Endothelial cell of umbilical vein (primary cell): ENCODE data around the gene P4HB. TPM values are rescaled to one million over a fixed set of nuclear protein-coding genes. Genes with fewer than 3 reads are reported as not detected.

Experiments
- BruUV-seq: library from RNA; stranded (reverse); fragments of 400-500 nt; replicated peaks from 2 replicates; lab custom pipeline; 2021; lab: Mats Ljungman, UMichigan
- CTCF ChIA-PET: fragments of 300-600, 350-600 bp; sonication (Branson Sonifier 250); formaldehyde crosslinking; loops from one replicate; lab custom pipeline; 2021; ENCODE audit warnings: antibody characterized with exemption, inconsistent platforms; lab: Charles Lee
- POLR2A ChIA-PET: fragments of 300-600, 350-600 bp; sonication (Branson Sonifier 250); formaldehyde crosslinking; loops from one replicate; lab custom pipeline; 2021; ENCODE audit warnings: antibody characterized with exemption, inconsistent platforms; lab: Charles Lee
- DNase-seq: peaks from one replicate; pipeline ENCODE4 v3.0.0-alpha.2; 2011; ENCODE audit warnings: low read depth, low spot score
- FAIRE-seq: peaks from 2 replicates; lab custom pipeline; 2011; peaks lifted over from hg19 to GRCh38; lab: Jason Lieb, UNC
- H2AFZ ChIP-seq: 2 replicates; pipeline ENCODE4 v1.6.0; 2012; ENCODE audit warnings: low read depth, low read length, control low read depth, inconsistent platforms
- H3K27ac ChIP-seq: 2 replicates; pipeline ENCODE4 v1.5.1; 2011; ENCODE audit warnings: low read depth, mild to moderate bottlenecking, control low read depth, low read length, moderate library complexity; ENCODE audit not compliant: insufficient read depth
- H3K27me3 ChIP-seq, 2 experiments: 2 replicates each; pipeline versions ENCODE4 v1.6.0 to v1.6.1; 2011; ENCODE audit warnings: low read length in 2 of 2, mixed read lengths in 1 of 2; ENCODE audit not compliant: control insufficient read depth in 2 of 2, insufficient read depth in 2 of 2
- H3K36me3 ChIP-seq, 2 experiments: 2 replicates in 1 of 2; 3 replicates in 1 of 2; pipeline ENCODE4 v1.5.1; 2011; ENCODE audit warnings: low read length in 2 of 2, mild to moderate bottlenecking in 1 of 2, moderate library complexity in 1 of 2; ENCODE audit not compliant: control insufficient read depth in 2 of 2, insufficient read depth in 2 of 2; ENCODE audit errors: extremely low read depth in 1 of 2
- H3K4me1 ChIP-seq: 3 replicates; pipeline ENCODE4 v1.5.1; 2011; ENCODE audit warnings: mild to moderate bottlenecking, low read length; ENCODE audit not compliant: control insufficient read depth, insufficient read depth; ENCODE audit errors: extremely low read depth
- H3K4me2 ChIP-seq: 2 replicates; pipeline ENCODE4 v1.6.1; 2011; ENCODE audit warnings: low read length, control low read depth, mixed read lengths; ENCODE audit not compliant: insufficient read depth
- H3K4me3 ChIP-seq, 3 experiments: fragments of 200-600 bp in 1 of 3; sonication (generic), shearing (Covaris generic) in 1 of 3; replicated peaks in 1 of 3; 2 replicates each; pipeline ENCODE4 v1.5.1; 2011 to 2016; ENCODE audit warnings: control low read depth in 3 of 3, low read length in 3 of 3, mild to moderate bottlenecking in 2 of 3, inconsistent platforms in 1 of 3, low read depth in 1 of 3, moderate library complexity in 1 of 3; ENCODE audit not compliant: insufficient read depth in 1 of 3
- H3K79me2 ChIP-seq: 2 replicates; pipeline ENCODE4 v1.6.0; 2012; ENCODE audit warnings: low read length, inconsistent platforms; ENCODE audit not compliant: control insufficient read depth, insufficient read depth
- H3K9ac ChIP-seq: replicated peaks from 2 replicates; pipeline ENCODE3; 2011; ENCODE audit warnings: low read length, control low read depth; ENCODE audit not compliant: insufficient read depth; ENCODE audit errors: extremely low read depth
- H3K9me1 ChIP-seq: replicated peaks from 3 replicates; pipeline ENCODE4 v1.6.0; 2011; ENCODE audit warnings: mild to moderate bottlenecking, low read length; ENCODE audit not compliant: control insufficient read depth, insufficient read depth; ENCODE audit errors: extremely low read depth
- H3K9me3 ChIP-seq: replicated peaks from 2 replicates; pipeline ENCODE4 v1.5.1; 2012; ENCODE audit warnings: low read length, inconsistent platforms; ENCODE audit not compliant: control insufficient read depth, insufficient read depth
- H4K20me1 ChIP-seq: replicated peaks from 2 replicates; pipeline ENCODE3; 2011; ENCODE audit warnings: mild to moderate bottlenecking, low read length; ENCODE audit not compliant: control insufficient read depth, insufficient read depth; ENCODE audit errors: extremely low read depth
- EZH2 ChIP-seq: IDR thresholded peaks from 2 replicates; pipeline ENCODE4 v1.6.1; 2012; ENCODE audit warnings: borderline replicate concordance, low read depth, mild to moderate bottlenecking, moderate library complexity, low read length, inconsistent platforms; ENCODE audit not compliant: severe bottlenecking
- FOS ChIP-seq: IDR thresholded peaks from 2 replicates; pipeline ENCODE4 v1.6.1; 2011; ENCODE audit warnings: mild to moderate bottlenecking, low read length, moderate library complexity, borderline replicate concordance; ENCODE audit not compliant: insufficient read depth
- GATA2 ChIP-seq: IDR thresholded peaks from 2 replicates; pipeline ENCODE4 v1.7.0; 2011; ENCODE audit warnings: low read depth, mild to moderate bottlenecking, moderate library complexity, mixed read lengths, low read length; ENCODE audit not compliant: insufficient read length, insufficient read depth
- JUN ChIP-seq: IDR thresholded peaks from 2 replicates; pipeline ENCODE4 v1.6.1; 2011; ENCODE audit warnings: borderline replicate concordance, low read depth; ENCODE audit not compliant: insufficient read length, insufficient read depth
- MAX ChIP-seq: IDR thresholded peaks from 2 replicates; pipeline ENCODE4 v1.6.1; 2011; ENCODE audit not compliant: insufficient read depth, insufficient read length
- POLR2A ChIP-seq: IDR thresholded peaks from 2 replicates; pipeline ENCODE4 v1.6.1; 2012; ENCODE audit warnings: low read depth, mild to moderate bottlenecking, control low read depth, low read length
- POLR2AphosphoS5 ChIP-seq: IDR thresholded peaks from 2 replicates; pipeline ENCODE4 v1.6.1; 2012; ENCODE audit warnings: low read depth, mild to moderate bottlenecking, control low read depth, low read length, moderate library complexity; ENCODE audit not compliant: insufficient read depth
- dilution Hi-C: fragments of 300-500 bp; cut with MboI; formaldehyde crosslinking; loops from one replicate; pipeline ENCODE4 v1.15.0; 2019; ENCODE audit warnings: low sequenced_read_pairs; ENCODE audit not compliant: extremely low pct_ligation_motif_present
- intact Hi-C: fragments of 100-400 bp; cut with micrococcal nuclease; formaldehyde crosslinking; loops from one replicate; pipeline ENCODE4 v1.10.0; 2022
- polyA plus RNA-seq, 4 experiments: library from polyadenylated mRNA; depleted of rRNA in 3 of 4; stranded (reverse) in 3 of 4; unstranded in 1 of 4; fragments of >200 nt; gene quantifications; 2 replicates each; pipeline versions ENCODE4 v1.2.1 to v1.2.3, GENCODE V29; 2011 to 2012; ENCODE audit warnings: missing spikeins in 1 of 4
- total RNA-seq: library from RNA; stranded (reverse); gene quantifications from 2 replicates; pipeline ENCODE4 v1.2.3, GENCODE V29; 2021

The P4HB gene
- total and polyA plus RNA-seq, 2 donors (not counting 3 experiments of a cell fraction or from before 2014, with no cell fraction given): 201 to 988 TPM

- Histone ChIP-seq H3K79me2 (no peaks in the 10 kb centered on the region), H3K27ac (no peak overlapping the region), H3K9me3 (no peaks in the 10 kb centered on the region), H3K27me3 (no peaks in the 10 kb centered on the region), H3K4me3 (no peak overlapping the region), H3K9me1 (no peaks in the 10 kb centered on the region), H2AFZ (no peak overlapping the region), H3K4me2 (no peak overlapping the region), H3K36me3 (peaks cover 0 to 3% of the 10 kb centered on the region in 2 experiments), H4K20me1 (no peaks in the 10 kb centered on the region), H3K4me1 (peaks cover 6% of the 10 kb centered on the region), H3K9ac (no peak overlapping the region)
- FAIRE-seq (no peak), DNase-seq (no peak)
- ChIA-PET POLR2A (no interaction called here), CTCF (no interaction called here)
- intact Hi-C loops (no loop called here), dilution Hi-C loops (no loop called here)
- TF ChIP-seq MAX: no peak
- TF ChIP-seq GATA2: no peak
- TF ChIP-seq EZH2: no peak
- TF ChIP-seq POLR2AphosphoS5: no peak
- BruUV-seq: no TSS peak
Measured at GRCh38 chr17:81837641-81838040, 22.7 kb downstream of the P4HB start.

GRCh38 chr17:81834831-81835267, 25.5 kb downstream of the P4HB start, which contains the start of gene PPP1R27:
PPP1R27 (minus strand) TSS chr17:81835050; CDS start chr17:81834953, 97 bp downstream.
- Histone ChIP-seq H3K79me2 (peaks cover 9% of the 10 kb centered on the region), H3K9me1 (no peaks in the 10 kb centered on the region), H3K36me3 (peaks cover 0 to 1% of the 10 kb centered on the region in 2 experiments), H3K27ac (no peak within 1 kb of the TSS), H3K4me1 (peaks cover 11% of the 10 kb centered on the region), H3K4me3 (peak within 1 kb of the TSS in 1 of 3 experiments; percentile 40), H3K27me3 (no peaks in the 10 kb centered on the region), H4K20me1 (no peaks in the 10 kb centered on the region), H3K9me3 (no peaks in the 10 kb centered on the region), H2AFZ (no peak within 1 kb of the TSS), H3K4me2 (peak within 1 kb of the TSS; percentile 70), H3K9ac (no peak within 1 kb of the TSS)
- ChIA-PET POLR2A (no interaction called here), CTCF (no interaction called here)
- no peak for DNase-seq
- TF ChIP-seq EZH2: no peak
- no peak for TF ChIP-seq FOS
- TF ChIP-seq JUN: no peak
- TF ChIP-seq POLR2A: no peak
- no peak for FAIRE-seq
- BruUV-seq: no TSS peak
- intact Hi-C loops: no loop called here
- dilution Hi-C loops: no loop called here
